ENCODE measurements around the gene UBE3C. TPM values are rescaled to one million over a fixed set of nuclear protein-coding genes. Genes with fewer than 3 reads are reported as not detected.

Gene UBE3C
- total and polyA plus RNA-seq, 3 experiments from 2014 or later = 30.7 to 82.7 (median 81.1) TPM

- no peak for DNase-seq
- peaks cover 0 to 8% (median 3%) of the 10 kb centered on the region in 3 donors for H3K4me1 Mint-ChIP-seq
- no peaks in the 10 kb centered on the region for H3K9me3 Mint-ChIP-seq
- H3K27me3 Mint-ChIP-seq = peaks cover 0 to 1% of the 10 kb centered on the region in 2 donors
- Histone ChIP-seq H3K9me3 (ENCODE audit: low read length) (no peaks in the 10 kb centered on the region), H3K27ac (ENCODE audit: low read depth, low read length) (no peak overlapping the region), H3K4me3 (ENCODE audit: low read length) (no peak overlapping the region), H3K27me3 (ENCODE audit: insufficient read depth, low read length, poor library complexity, severe bottlenecking) (no peaks in the 10 kb centered on the region), H3K4me1 (ENCODE audit: insufficient read depth, low read length) (no peaks in the 10 kb centered on the region), H3K36me3 (ENCODE audit: insufficient read depth, low read length) (no peaks in the 10 kb centered on the region)
- H3K27ac Mint-ChIP-seq = peak overlapping the region in 1 of 8 donors; percentile 0
- ChIA-PET CTCF (no interaction called here), POLR2A (no interaction called here)
- H3K4me3 Mint-ChIP-seq = no peak overlapping the region
- H3K36me3 Mint-ChIP-seq = peaks cover 0 to 71% (median 22%) of the 10 kb centered on the region in 3 donors
Measured at GRCh38 chr7:157234271-157234670, 95.5 kb downstream of the UBE3C start.

- H3K9me3 Mint-ChIP-seq = no peaks in the 10 kb centered on the region
Measured at GRCh38 chr7:157235357-157236333, 96.9 kb downstream of the UBE3C start.

GRCh38 chr7:157238087-157238486 is 99.4 kb downstream of the UBE3C start:
- H3K4me3 Mint-ChIP-seq = no peak overlapping the region
- DNase-seq = no peak
- ChIA-PET POLR2A (interaction anchor here (0.6 kb wide), 1 partner anchor 102 kb away, joined by 4 read pairs; no protein-coding TSS in a partner anchor), CTCF (interaction anchor here (1.9 kb wide), 1 partner anchor 12 kb away, joined by 5 read pairs; no protein-coding TSS in a partner anchor)
- Histone ChIP-seq H3K27me3 (ENCODE audit: insufficient read depth, low read length, poor library complexity, severe bottlenecking) (no peaks in the 10 kb centered on the region), H3K9me3 (ENCODE audit: low read length) (no peaks in the 10 kb centered on the region), H3K4me3 (ENCODE audit: low read length) (no peak overlapping the region), H3K27ac (ENCODE audit: low read depth, low read length) (no peak overlapping the region), H3K4me1 (ENCODE audit: insufficient read depth, low read length) (no peaks in the 10 kb centered on the region), H3K36me3 (ENCODE audit: insufficient read depth, low read length) (no peaks in the 10 kb centered on the region)
- peaks cover 0 to 5% of the 10 kb centered on the region in 2 donors for H3K27me3 Mint-ChIP-seq
- H3K4me1 Mint-ChIP-seq = peaks cover 0 to 7% (median 3%) of the 10 kb centered on the region in 3 donors
- peak overlapping the region in 3 of 8 donors; percentile 43 to 52 (median 52) for H3K27ac Mint-ChIP-seq
- H3K9me3 Mint-ChIP-seq = no peaks in the 10 kb centered on the region
- H3K36me3 Mint-ChIP-seq = peaks cover 0 to 59% (median 24%) of the 10 kb centered on the region in 3 donors

More at GRCh38 chr7:157235357-157236333, 96.9 kb downstream of the UBE3C start:
- CTCF ChIA-PET = no interaction called here
- peaks cover 0 to 1% of the 10 kb centered on the region in 2 donors for H3K27me3 Mint-ChIP-seq
- H3K27ac Mint-ChIP-seq = peak overlapping the region in 1 of 8 donors; percentile 24
- H3K36me3 ChIP-seq (ENCODE audit: insufficient read depth, low read length) = no peaks in the 10 kb centered on the region
- POLR2A ChIA-PET = no interaction called here
- no peaks in the 10 kb centered on the region for H3K27me3 ChIP-seq (ENCODE audit: insufficient read depth, low read length, poor library complexity, severe bottlenecking)
- no peak for DNase-seq
- H3K4me3 Mint-ChIP-seq = no peak overlapping the region
- peaks cover 0 to 10% (median 3%) of the 10 kb centered on the region in 3 donors for H3K4me1 Mint-ChIP-seq
- H3K27ac ChIP-seq (ENCODE audit: low read depth, low read length) = no peak overlapping the region
- H3K4me1 ChIP-seq (ENCODE audit: insufficient read depth, low read length) = no peaks in the 10 kb centered on the region
- no peaks in the 10 kb centered on the region for H3K9me3 ChIP-seq (ENCODE audit: low read length)
- H3K4me3 ChIP-seq (ENCODE audit: low read length) = no peak overlapping the region
- peaks cover 0 to 75% (median 26%) of the 10 kb centered on the region in 3 donors for H3K36me3 Mint-ChIP-seq

GRCh38 chr7:157239571-157240270 is 101.0 kb downstream of the UBE3C start:
- Mint-ChIP-seq H3K4me3 (no peak overlapping the region), H3K27me3 (peaks cover 0 to 5% of the 10 kb centered on the region in 2 donors), H3K9me3 (no peaks in the 10 kb centered on the region), H3K36me3 (peaks cover 0 to 43% (median 18%) of the 10 kb centered on the region in 3 donors), H3K27ac (peak overlapping the region in 3 of 8 donors; percentile 10 to 83 (median 54)), H3K4me1 (peaks cover 0 to 10% (median 3%) of the 10 kb centered on the region in 3 donors)
- H3K27me3 ChIP-seq (ENCODE audit: insufficient read depth, low read length, poor library complexity, severe bottlenecking) = no peaks in the 10 kb centered on the region
- no peak overlapping the region for H3K27ac ChIP-seq (ENCODE audit: low read depth, low read length)
- CTCF ChIA-PET = interaction anchor here (1.0 to 1.9 kb wide), 2 partner anchors 9 to 10 kb away, joined by 3 to 5 read pairs; no protein-coding TSS in a partner anchor
- H3K9me3 ChIP-seq (ENCODE audit: low read length) = no peaks in the 10 kb centered on the region
- no peak for DNase-seq
- H3K4me3 ChIP-seq (ENCODE audit: low read length) = no peak overlapping the region
- no peaks in the 10 kb centered on the region for H3K4me1 ChIP-seq (ENCODE audit: insufficient read depth, low read length)
- POLR2A ChIA-PET = no interaction called here
- no peaks in the 10 kb centered on the region for H3K36me3 ChIP-seq (ENCODE audit: insufficient read depth, low read length)

GRCh38 chr7:157241631-157242030 is 102.9 kb downstream of the UBE3C start:
- ChIA-PET CTCF (interaction anchor here (1.3 kb wide), 1 partner anchor 8 kb away, joined by 4 read pairs; no protein-coding TSS in a partner anchor), POLR2A (no interaction called here)
- Histone ChIP-seq H3K36me3 (ENCODE audit: insufficient read depth, low read length) (peaks cover 4% of the 10 kb centered on the region), H3K27ac (ENCODE audit: low read depth, low read length) (no peak overlapping the region), H3K27me3 (ENCODE audit: insufficient read depth, low read length, poor library complexity, severe bottlenecking) (no peaks in the 10 kb centered on the region), H3K4me3 (ENCODE audit: low read length) (no peak overlapping the region), H3K4me1 (ENCODE audit: insufficient read depth, low read length) (no peaks in the 10 kb centered on the region), H3K9me3 (ENCODE audit: low read length) (no peaks in the 10 kb centered on the region)
- Mint-ChIP-seq H3K27me3 (peaks cover 0 to 5% of the 10 kb centered on the region in 2 donors), H3K4me3 (no peak overlapping the region), H3K4me1 (peaks cover 0 to 8% (median 3%) of the 10 kb centered on the region in 3 donors), H3K36me3 (peaks cover 0 to 40% (median 17%) of the 10 kb centered on the region in 3 donors), H3K27ac (peak overlapping the region in 1 of 8 donors; percentile 67), H3K9me3 (no peaks in the 10 kb centered on the region)
- DNase-seq = no peak

GRCh38 chr7:157244516-157245294 is 106.0 kb downstream of the UBE3C start:
- Histone ChIP-seq H3K36me3 (ENCODE audit: insufficient read depth, low read length) (peaks cover 4% of the 10 kb centered on the region), H3K27me3 (ENCODE audit: insufficient read depth, low read length, poor library complexity, severe bottlenecking) (no peaks in the 10 kb centered on the region), H3K9me3 (ENCODE audit: low read length) (no peaks in the 10 kb centered on the region), H3K4me1 (ENCODE audit: insufficient read depth, low read length) (no peaks in the 10 kb centered on the region), H3K4me3 (ENCODE audit: low read length) (no peak overlapping the region), H3K27ac (ENCODE audit: low read depth, low read length) (no peak overlapping the region)
- ChIA-PET POLR2A (no interaction called here), CTCF (no interaction called here)
- Mint-ChIP-seq H3K4me3 (no peak overlapping the region), H3K4me1 (peaks cover 0 to 6% (median under 1%) of the 10 kb centered on the region in 3 donors), H3K9me3 (no peaks in the 10 kb centered on the region), H3K27ac (no peak overlapping the region), H3K36me3 (peaks cover 0 to 43% (median 12%) of the 10 kb centered on the region in 3 donors), H3K27me3 (peaks cover 0 to 4% of the 10 kb centered on the region in 2 donors)
- DNase-seq = no peak

GRCh38 chr7:157246052-157246451 is 107.3 kb downstream of the UBE3C start:
- Mint-ChIP-seq H3K36me3 (peaks cover 0 to 41% (median 8%) of the 10 kb centered on the region in 3 donors), H3K9me3 (no peaks in the 10 kb centered on the region), H3K27ac (peak overlapping the region in 1 of 8 donors; percentile 76), H3K4me1 (peaks cover 4 to 10% (median 6%) of the 10 kb centered on the region in 3 donors), H3K4me3 (no peak overlapping the region), H3K27me3 (peaks cover 0 to 3% of the 10 kb centered on the region in 2 donors)
- POLR2A ChIA-PET = no interaction called here
- CTCF ChIA-PET = no interaction called here
- no peak overlapping the region for H3K27ac ChIP-seq (ENCODE audit: low read depth, low read length)
- no peaks in the 10 kb centered on the region for H3K27me3 ChIP-seq (ENCODE audit: insufficient read depth, low read length, poor library complexity, severe bottlenecking)
- no peaks in the 10 kb centered on the region for H3K9me3 ChIP-seq (ENCODE audit: low read length)
- no peak overlapping the region for H3K4me3 ChIP-seq (ENCODE audit: low read length)
- H3K4me1 ChIP-seq (ENCODE audit: insufficient read depth, low read length) = no peaks in the 10 kb centered on the region
- peaks cover 4% of the 10 kb centered on the region for H3K36me3 ChIP-seq (ENCODE audit: insufficient read depth, low read length)
- no peak for DNase-seq

Measured in CD8-positive, alpha-beta memory T cell (primary cell).